HEK293T (cell line): ENCODE measurements around the gene FER.
"Not testable (repeated sequence)": the region's sequence is repeated elsewhere in the genome, so short reads cannot be mapped to it uniquely, and the experiment has no call there.

ENCODE experiments used
- CTCF ChIA-PET: fragments of 350-600 bp; formaldehyde crosslinking; extraction: SDS; loops from one replicate; lab custom pipeline; 2021; ENCODE audit warnings: antibody characterized with exemption, inconsistent platforms; lab: Yijun Ruan, JAX
- POLR2A ChIA-PET: fragments of 350-600 bp; formaldehyde crosslinking; extraction: SDS; loops from one replicate; lab custom pipeline; 2020; ENCODE audit warnings: antibody characterized with exemption, inconsistent platforms; lab: Yijun Ruan, JAX
- DNase-seq: peaks from one replicate; pipeline ENCODE4 v3.0.0; 2012; ENCODE audit warnings: mixed read lengths; ENCODE audit errors: extremely low spot score
- ARNT ChIP-seq: fragments of 450-650 bp; IDR thresholded peaks from 2 replicates; pipeline ENCODE4 v1.6.1; 2017; ENCODE audit warnings: mild to moderate bottlenecking
- BHLHE40 ChIP-seq: fragments of 450-650 bp; IDR thresholded peaks from 2 replicates; pipeline ENCODE4 v1.6.1; 2016; ENCODE audit warnings: mild to moderate bottlenecking, moderate library complexity, borderline replicate concordance
- CTBP1 ChIP-seq: fragments of 450-650 bp; IDR thresholded peaks from 2 replicates; pipeline ENCODE4 v1.6.1; 2016; ENCODE audit warnings: borderline replicate concordance
- ELF4 ChIP-seq: fragments of 450-650 bp; IDR thresholded peaks from 2 replicates; pipeline ENCODE4 v1.6.1; 2017; ENCODE audit warnings: antibody characterized with exemption
- FOXA1 ChIP-seq: fragments of 450-650 bp; IDR thresholded peaks from 2 replicates; pipeline ENCODE4 v1.6.1; 2016; ENCODE audit warnings: mild to moderate bottlenecking
- FOXK2 ChIP-seq: fragments of 450-650 bp; IDR thresholded peaks from 2 replicates; pipeline ENCODE4 v1.6.1; 2016; ENCODE audit warnings: mild to moderate bottlenecking
- FOXM1 ChIP-seq: fragments of 450-650 bp; IDR thresholded peaks from 2 replicates; pipeline ENCODE4 v1.6.1; 2017; ENCODE audit warnings: mild to moderate bottlenecking, borderline replicate concordance
- HDGF ChIP-seq: fragments of 450-650 bp; IDR thresholded peaks from 2 replicates; pipeline ENCODE4 v1.6.1; 2017; ENCODE audit warnings: antibody characterized with exemption, borderline replicate concordance
- L3MBTL2 ChIP-seq: fragments of 450-650 bp; conservative IDR thresholded peaks from 2 replicates; pipeline ENCODE4 v1.6.1; 2016; ENCODE audit warnings: mild to moderate bottlenecking
- LEF1 ChIP-seq: fragments of 450-650 bp; IDR thresholded peaks from 2 replicates; pipeline ENCODE4 v1.6.1; 2017; ENCODE audit warnings: mild to moderate bottlenecking, borderline replicate concordance
- NFRKB ChIP-seq: fragments of 450-650 bp; IDR thresholded peaks from 2 replicates; pipeline ENCODE4 v1.6.1; 2016; ENCODE audit warnings: mild to moderate bottlenecking, moderate library complexity
- SP1 ChIP-seq: fragments of 450-650 bp; IDR thresholded peaks from 2 replicates; pipeline ENCODE4 v1.6.1; 2017
- SUZ12 ChIP-seq: fragments of 450-650 bp; IDR thresholded peaks from 2 replicates; pipeline ENCODE4 v1.6.1; 2016; ENCODE audit warnings: mild to moderate bottlenecking
- TARDBP ChIP-seq: fragments of 450-650 bp; IDR thresholded peaks from 2 replicates; pipeline ENCODE4 v1.6.1; 2016
- ZNF384 ChIP-seq: fragments of 450-650 bp; IDR thresholded peaks from 2 replicates; pipeline ENCODE4 v1.6.1; 2016
- TF ChIP-seq, protein P1 (sequence below): fragments of 450-650 bp; IDR thresholded peaks from 2 replicates; pipeline ENCODE4 v1.6.1; 2016

FER gene

DNA sequence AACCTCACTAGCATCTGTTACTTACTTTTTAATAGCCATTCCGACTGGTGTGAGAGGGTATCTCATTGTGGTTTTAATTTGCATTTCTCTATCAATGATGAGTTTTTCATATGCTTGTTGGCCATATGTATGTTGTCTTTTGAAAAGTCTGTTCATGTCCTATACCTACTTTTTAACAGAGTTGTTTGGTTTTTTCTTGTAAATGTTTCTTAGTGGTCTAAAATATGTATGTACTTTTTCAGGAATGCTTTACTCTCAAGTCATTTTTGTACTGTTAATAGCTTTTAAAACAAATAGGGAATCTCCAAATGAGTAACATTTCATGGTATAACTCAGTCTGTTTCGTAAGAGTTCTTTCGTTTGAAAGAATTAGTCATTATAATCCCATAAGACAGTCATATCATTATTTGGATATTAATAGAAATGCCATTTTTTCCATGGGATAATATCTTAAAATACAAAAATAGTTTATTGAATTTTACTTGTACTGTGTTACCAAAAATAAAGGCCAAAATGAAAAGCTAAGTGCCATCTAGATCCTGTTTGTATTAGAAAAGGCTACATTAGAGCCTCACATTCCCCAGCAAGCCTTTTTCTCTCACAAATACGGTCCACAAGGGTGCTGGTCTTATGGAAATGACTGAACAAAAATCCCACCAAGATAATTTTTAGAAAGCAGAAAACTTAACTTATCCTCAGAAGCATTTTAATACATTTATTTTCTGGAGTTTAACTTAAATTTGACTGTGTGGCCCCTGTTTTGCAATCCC, 414.4 kb downstream of the FER start:
- POLR2A ChIA-PET: no interaction called here
- CTCF ChIA-PET: no interaction called here
- no peak for DNase-seq
- TF ChIP-seq, protein P1, sequence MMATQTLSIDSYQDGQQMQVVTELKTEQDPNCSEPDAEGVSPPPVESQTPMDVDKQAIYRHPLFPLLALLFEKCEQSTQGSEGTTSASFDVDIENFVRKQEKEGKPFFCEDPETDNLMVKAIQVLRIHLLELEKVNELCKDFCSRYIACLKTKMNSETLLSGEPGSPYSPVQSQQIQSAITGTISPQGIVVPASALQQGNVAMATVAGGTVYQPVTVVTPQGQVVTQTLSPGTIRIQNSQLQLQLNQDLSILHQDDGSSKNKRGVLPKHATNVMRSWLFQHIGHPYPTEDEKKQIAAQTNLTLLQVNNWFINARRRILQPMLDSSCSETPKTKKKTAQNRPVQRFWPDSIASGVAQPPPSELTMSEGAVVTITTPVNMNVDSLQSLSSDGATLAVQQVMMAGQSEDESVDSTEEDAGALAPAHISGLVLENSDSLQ: no peak
- TF ChIP-seq SP1: no peak
- TF ChIP-seq BHLHE40: no peak
- TF ChIP-seq ARNT: no peak

DNA sequence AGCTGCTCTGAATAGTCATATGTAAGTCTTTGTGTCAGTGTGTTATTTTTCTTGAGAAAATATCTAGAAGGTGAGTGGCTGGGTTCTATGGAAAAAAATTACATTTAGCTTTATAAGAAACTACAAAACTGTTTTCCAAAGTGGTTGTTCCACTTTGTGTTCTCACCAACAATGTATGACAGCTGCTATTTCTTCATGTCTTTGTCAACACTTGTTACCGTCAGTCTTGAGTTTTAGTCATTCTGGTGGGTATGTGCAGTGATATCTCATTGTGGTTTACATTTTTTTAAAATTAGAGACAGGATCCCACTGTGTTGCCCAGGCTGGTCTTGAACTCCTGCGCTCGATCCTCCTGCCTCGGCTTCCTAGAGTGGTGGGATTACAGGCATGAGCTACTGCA, 415.6 kb downstream of the FER start:
- POLR2A ChIA-PET: no interaction called here
- TF ChIP-seq NFRKB (no peak), FOXA1 (no peak), ARNT (no peak), ZNF384 (no peak), FOXM1 (no peak), BHLHE40 (no peak), SP1 (no peak), CTBP1 (no peak), ELF4 (no peak), L3MBTL2 (no peak), FOXK2 (no peak), HDGF (no peak), TARDBP (no peak)
- TF ChIP-seq, protein P1: no peak
- CTCF ChIA-PET: no interaction called here
- DNase-seq: no peak

DNA sequence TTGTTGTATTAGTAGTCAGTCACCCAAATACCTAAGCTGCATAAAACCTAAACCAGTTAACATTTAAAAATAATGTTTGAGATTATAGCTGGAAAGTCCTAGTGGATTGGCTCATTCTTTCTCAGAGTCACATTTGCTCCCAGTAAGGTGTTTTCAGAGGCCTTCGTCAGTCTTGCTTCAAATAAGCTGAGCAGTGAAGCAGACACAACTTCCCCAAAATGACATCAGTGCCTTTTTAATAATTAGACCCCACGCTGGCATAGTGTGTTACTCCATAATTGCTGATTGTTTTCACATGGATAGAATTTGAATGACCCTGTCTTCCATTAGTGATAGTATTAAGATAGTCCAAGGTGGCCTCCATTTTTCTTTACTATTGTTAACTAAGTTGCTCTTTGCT, 416.3 kb downstream of the FER start:
- TF ChIP-seq TARDBP (no peak), HDGF (no peak), FOXA1 (no peak), FOXM1 (no peak), ELF4 (no peak), ZNF384 (no peak), SP1 (no peak), FOXK2 (no peak), BHLHE40 (no peak)
- ChIA-PET POLR2A (no interaction called here), CTCF (no interaction called here)
- DNase-seq: no peak

DNA sequence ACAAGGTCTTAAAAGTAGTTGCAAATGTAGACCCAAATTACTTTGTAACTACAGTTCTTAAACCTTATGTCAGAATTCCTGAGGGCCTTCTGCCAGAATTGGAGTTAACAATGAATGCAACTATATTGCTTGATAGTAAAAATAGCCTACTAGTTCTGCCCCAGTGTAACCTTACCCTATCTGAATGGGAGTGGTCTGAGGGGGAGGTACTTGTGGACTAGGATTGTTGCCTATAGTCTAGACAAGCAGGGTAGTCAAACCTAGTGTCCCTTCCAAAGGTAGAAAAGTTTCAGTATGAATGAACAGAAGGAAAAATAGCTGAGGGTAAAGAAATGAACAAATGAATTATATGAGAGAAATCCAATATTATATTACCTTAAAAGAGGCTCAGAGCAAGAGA, 419.9 kb downstream of the FER start:
- CTCF ChIA-PET: no interaction called here
- POLR2A ChIA-PET: no interaction called here
- no peak for DNase-seq
- TF ChIP-seq L3MBTL2 (no peak), ELF4 (no peak)

DNA sequence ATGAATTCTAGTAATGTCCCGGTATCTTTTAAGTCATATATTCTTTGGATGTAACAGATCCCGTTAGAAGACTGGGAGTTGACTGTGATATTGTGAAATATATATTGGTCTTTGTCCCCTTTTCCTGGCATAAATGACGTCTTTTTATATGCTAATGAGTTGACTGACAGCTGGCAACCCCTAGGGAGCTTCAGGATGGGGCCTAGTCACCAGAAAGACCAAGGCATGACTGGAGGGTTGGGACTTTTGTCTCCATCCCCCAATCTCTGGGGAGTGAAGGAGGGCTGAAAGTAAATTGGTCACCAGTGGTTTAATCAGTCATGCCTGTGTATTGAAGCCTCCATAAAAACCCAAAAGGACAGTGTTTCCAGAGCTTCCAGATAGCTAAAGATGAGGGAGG, 420.5 kb downstream of the FER start:
- CTCF ChIA-PET: no interaction called here

DNA sequence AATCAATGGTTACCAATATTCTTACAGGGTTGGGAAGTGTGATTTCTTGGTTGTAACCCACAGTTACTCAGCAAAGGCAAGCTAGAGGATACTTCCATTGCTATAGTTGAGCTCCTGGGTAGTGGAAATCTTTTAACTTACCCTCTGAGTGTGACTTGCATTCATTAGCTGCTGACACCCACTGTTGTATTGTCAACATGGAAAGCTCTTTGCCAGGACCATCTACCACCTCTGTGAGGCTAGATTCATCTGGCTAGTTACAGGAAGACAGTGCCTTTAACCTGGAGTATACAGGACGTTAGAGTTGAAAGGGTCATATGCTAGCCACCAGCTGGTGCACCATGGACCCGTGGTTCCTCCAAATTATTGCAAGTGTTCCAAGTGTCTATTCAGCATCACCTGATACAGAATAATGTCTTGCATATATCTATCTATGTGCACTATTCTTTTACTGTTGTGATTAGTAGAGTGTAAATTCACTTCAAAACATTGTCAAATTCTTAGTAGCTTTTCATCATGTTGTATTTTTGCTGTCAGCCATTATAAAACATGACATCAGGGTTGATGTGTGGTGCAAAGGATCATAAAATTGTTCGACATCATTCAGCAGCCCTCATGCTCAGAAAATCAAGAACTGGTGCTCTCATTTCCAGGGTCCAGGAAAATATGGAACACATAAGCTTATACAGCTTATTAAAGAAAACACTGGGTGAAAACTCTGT, 423.1 kb downstream of the FER start:
- ChIA-PET CTCF (no interaction called here), POLR2A (no interaction called here)
- DNase-seq: no peak
- TF ChIP-seq ELF4 (no peak), FOXA1 (no peak), CTBP1 (no peak), SP1 (no peak), ARNT (no peak), BHLHE40 (no peak), ZNF384 (no peak), HDGF (no peak), FOXK2 (no peak), NFRKB (no peak), TARDBP (no peak), LEF1 (no peak), L3MBTL2 (no peak), SUZ12 (no peak), FOXM1 (no peak)
- TF ChIP-seq, protein P1: no peak

More for the DNA sequence above, 420.5 kb downstream of the FER start:
- DNase-seq: no peak
- POLR2A ChIA-PET: no interaction called here
- TF ChIP-seq FOXA1: no peak

DNA sequence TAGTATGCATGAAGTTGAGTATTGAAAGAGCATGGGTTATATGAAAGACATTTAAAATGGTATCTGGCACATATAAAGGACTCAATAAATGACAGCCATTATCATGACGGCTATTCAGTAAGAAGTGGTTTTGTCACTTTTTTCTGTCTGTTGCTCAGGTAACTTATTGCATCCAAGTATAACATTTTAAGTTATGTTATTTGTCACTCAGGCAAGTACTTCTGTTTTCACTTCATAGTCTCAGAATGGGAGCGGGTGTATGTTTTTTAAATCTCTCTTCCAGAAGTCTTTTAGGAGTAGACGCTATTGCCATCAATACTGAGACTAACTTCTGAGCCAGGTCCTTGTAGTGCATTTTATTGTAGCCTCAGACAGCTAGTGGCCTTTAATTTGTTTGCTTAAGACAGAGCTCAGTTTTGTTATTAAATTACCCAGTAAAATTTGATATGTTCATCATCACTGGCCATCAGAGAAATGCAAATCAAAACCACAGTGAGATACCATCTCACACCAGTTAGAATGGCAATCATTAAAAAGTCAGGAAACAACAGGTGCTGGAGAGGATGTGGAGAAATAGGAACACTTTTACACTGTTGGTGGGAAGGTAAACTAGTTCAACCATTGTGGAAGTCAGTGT, 423.9 kb downstream of the FER start:
- DNase-seq, CTCF ChIA-PET, POLR2A ChIA-PET: not testable (repeated sequence)
